Activated B cell treated with CpG ODN at 0.5 μM for 24 hours (primary cell): Measurements from ENCODE around the gene ARHGAP23. TPM values are rescaled to one million over a fixed set of nuclear protein-coding genes. Genes with fewer than 3 reads are reported as not detected.

Source experiments
- ATAC-seq: fragments of 200-7000 bp; cut with Tn5 transposase; one replicate; pipeline ENCODE4 v1.10.0; 2021; ENCODE audit warnings: low read depth, mild to moderate bottlenecking, moderate library complexity
- CTCF ChIA-PET: fragments of 350-600 bp; sonication (Branson Sonifier 250); formaldehyde crosslinking; loops from one replicate; lab custom pipeline; 2021; ENCODE audit warnings: antibody characterized with exemption; lab: Charles Lee
- POLR2A ChIA-PET: fragments of 350-600 bp; sonication (Branson Sonifier 250); formaldehyde crosslinking; loops from one replicate; lab custom pipeline; 2021; ENCODE audit warnings: antibody characterized with exemption; lab: Charles Lee
- DNase-seq: peaks from one replicate; pipeline ENCODE4 v3.0.0; 2022
- H3K27ac Mint-ChIP-seq: one replicate; pipeline ENCODE4 v1.8.0; 2020; ENCODE audit warnings: mixed read lengths
- H3K27me3 Mint-ChIP-seq: one replicate; pipeline ENCODE4 v1.8.0; 2021; ENCODE audit warnings: mixed read lengths
- H3K36me3 Mint-ChIP-seq: one replicate; pipeline ENCODE4 v1.8.0; 2021; ENCODE audit warnings: low read depth, mixed read lengths
- H3K4me1 Mint-ChIP-seq: one replicate; pipeline ENCODE4 v1.8.0; 2021; ENCODE audit warnings: mixed read lengths
- H3K4me3 Mint-ChIP-seq: one replicate; pipeline ENCODE4 v1.8.0; 2020; ENCODE audit warnings: mild to moderate bottlenecking, mixed read lengths
- H3K9me3 Mint-ChIP-seq: one replicate; pipeline ENCODE4 v1.8.0; 2020; ENCODE audit warnings: mixed read lengths
- CTCF ChIP-seq: fragments of 200-600 bp; IDR thresholded peaks from one replicate; pipeline ENCODE4 v1.8.0; 2022; ENCODE audit warnings: antibody characterized with exemption, mild to moderate bottlenecking
- intact Hi-C: fragments of 100-400 bp; cut with micrococcal nuclease; formaldehyde crosslinking; loops from one replicate; pipeline ENCODE4 v1.15.1; 2024
- total RNA-seq: library from RNA; stranded (reverse); gene quantifications from 2 replicates; pipeline ENCODE4 v1.2.3, GENCODE V29; 2022

ARHGAP23 gene
- total RNA-seq, 1 donor from 2014 or later: 1.3 TPM

GRCh38 chr17:38410201-38410600, 18.1 kb upstream of the ARHGAP23 start:
- Mint-ChIP-seq H3K36me3 (no peaks in the 10 kb centered on the region), H3K27ac (no peak overlapping the region), H3K4me3 (no peak overlapping the region), H3K27me3 (peaks cover 7% of the 10 kb centered on the region), H3K9me3 (no peaks in the 10 kb centered on the region), H3K4me1 (peaks cover 6% of the 10 kb centered on the region)
- ATAC-seq (no peak), DNase-seq (no peak)
- intact Hi-C loops: no loop called here
- ChIA-PET POLR2A (no interaction called here), CTCF (interaction anchor here (2.1 to 2.9 kb wide), 2 partner anchors 11 to 61 kb away, joined by 6 read pairs; no protein-coding TSS in a partner anchor)
- TF ChIP-seq CTCF: no peak

DNA sequence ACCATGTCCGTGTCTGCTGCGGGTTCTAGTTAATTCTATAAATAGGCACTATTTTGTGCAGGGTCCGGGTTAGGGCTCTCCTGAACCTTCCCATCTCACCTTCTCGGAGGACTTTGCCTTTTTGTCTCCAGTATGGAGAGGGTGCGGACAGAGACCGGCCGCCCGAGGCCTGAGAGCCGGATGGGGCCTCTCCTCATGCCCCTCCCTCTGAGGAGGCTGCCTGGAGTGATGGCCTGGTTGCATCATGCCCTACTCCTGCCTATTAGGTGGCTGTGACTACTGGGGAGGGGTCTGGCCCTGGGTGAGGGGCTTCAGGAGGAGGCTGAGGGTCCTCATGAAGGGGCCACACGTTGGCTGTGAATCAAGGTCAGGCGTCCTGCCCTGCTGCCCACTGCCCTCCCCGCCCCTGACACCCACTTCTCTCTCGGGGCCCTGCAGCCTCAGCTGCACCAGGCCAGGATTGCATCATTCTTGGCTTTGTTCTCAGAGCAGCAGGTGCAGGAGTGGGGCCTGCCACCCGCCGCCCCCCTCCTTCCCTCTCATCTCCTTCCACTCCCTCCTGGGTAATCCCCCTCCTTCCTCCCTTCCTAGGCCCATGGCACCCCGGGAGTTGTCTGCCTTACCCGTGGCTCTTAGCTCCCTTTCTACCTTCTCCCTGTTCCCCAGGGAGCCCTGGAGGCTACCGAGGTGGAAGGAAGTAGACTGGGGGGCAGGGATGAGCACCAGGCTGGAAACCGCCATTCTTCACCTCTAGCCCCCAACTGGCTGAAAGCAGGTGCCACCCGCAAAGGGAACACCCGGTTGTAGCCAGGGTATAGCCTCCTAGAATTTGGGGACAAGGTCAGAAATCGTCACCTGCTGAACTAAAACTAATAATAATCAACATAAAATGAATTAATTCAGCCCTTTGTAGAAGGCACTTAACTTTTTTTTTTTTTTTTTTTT, 12.7 kb upstream of the ARHGAP23 start:
- CTCF ChIA-PET: interaction anchor here (1.1 to 5.8 kb wide), 7 partner anchors 8 to 90 kb away, joined by 3 to 173 read pairs (median 5); partner anchors contain the start of gene SOCS7
- no peaks in the 10 kb centered on the region for H3K36me3 Mint-ChIP-seq
- TF ChIP-seq CTCF: no peak
- H3K9me3 Mint-ChIP-seq: no peaks in the 10 kb centered on the region
- H3K4me1 Mint-ChIP-seq: peaks cover 17% of the 10 kb centered on the region
- H3K27ac Mint-ChIP-seq: no peak overlapping the region
- peaks cover 27% of the 10 kb centered on the region for H3K27me3 Mint-ChIP-seq
- H3K4me3 Mint-ChIP-seq: no peak overlapping the region
- intact Hi-C loops: no loop called here
- DNase-seq (no peak), ATAC-seq (peak; percentile 26)
- POLR2A ChIA-PET: interaction anchor here (1.4 kb wide), 1 partner anchor 66 kb away, joined by 10 read pairs; no protein-coding TSS in a partner anchor

DNA sequence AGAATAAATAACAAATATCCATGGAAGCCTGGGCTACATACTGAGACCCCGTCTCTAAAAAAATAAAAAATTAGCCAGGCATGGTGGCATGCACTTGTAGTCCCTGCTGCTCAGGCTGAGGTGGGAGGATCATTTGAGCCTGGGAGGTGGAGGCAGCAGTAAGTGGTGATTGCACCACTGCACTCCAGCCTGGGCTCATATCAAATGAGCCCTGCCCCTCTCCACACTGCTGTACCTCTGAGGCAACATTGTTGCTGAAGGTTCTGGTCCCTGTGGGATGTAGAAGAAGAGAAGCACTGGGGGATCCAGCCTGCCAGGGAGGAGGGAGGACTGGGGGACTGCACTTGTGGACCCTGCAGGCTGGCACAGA, 11.4 kb upstream of the ARHGAP23 start:
- no peak for ATAC-seq
- POLR2A ChIA-PET: interaction anchor here (0.6 kb wide), 1 partner anchor 8 kb away, joined by 14 read pairs; no protein-coding TSS in a partner anchor
- DNase-seq: no peak
- Mint-ChIP-seq H3K27me3 (peaks cover 38% of the 10 kb centered on the region), H3K36me3 (no peaks in the 10 kb centered on the region), H3K4me3 (no peak overlapping the region), H3K4me1 (peaks cover 17% of the 10 kb centered on the region), H3K27ac (no peak overlapping the region), H3K9me3 (no peaks in the 10 kb centered on the region)
- intact Hi-C loops: no loop called here
- CTCF ChIA-PET: interaction anchor here (5.8 kb wide), 1 partner anchor 67 kb away, joined by 173 read pairs; the partner anchor contains the start of gene SOCS7
- no peak for TF ChIP-seq CTCF

DNA sequence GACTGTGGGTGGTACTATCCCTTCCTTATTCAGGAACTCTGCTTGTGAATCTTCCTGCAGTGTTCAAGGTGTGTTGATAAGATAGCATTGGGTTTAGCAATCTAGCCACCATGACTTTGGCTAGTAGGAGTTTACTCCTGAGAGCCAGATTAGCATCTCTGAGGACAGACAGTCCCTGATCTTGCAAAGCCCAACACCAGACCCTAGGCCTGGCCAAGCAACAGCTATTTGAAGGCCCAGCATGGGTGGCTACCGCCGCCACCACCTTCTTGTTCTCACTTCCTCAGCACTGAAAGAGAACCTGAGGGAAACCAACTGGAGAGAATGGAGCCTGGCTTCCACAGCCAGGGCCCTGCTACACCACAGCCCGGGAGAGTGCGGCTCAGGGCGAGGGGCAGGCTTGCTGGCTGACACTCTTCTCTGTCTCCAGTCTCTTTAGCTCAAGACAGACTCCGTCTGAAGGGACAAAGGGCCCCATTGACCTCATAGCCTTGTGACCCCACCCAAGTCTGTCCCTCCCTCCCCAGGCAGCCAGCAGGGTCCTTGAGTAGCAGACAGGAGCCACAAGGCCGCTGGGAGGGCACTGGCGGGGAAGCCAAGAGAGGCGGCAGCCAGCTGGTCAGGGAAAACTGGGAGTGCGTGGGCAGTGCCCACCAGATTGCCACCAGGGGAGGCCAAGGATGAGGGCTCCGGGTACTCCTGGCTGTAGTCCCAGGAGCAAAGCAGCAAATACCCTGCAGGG, 10.9 kb upstream of the ARHGAP23 start:
- no peak for TF ChIP-seq CTCF
- H3K36me3 Mint-ChIP-seq: no peaks in the 10 kb centered on the region
- peaks cover 44% of the 10 kb centered on the region for H3K27me3 Mint-ChIP-seq
- no peaks in the 10 kb centered on the region for H3K9me3 Mint-ChIP-seq
- H3K27ac Mint-ChIP-seq: no peak overlapping the region
- no peak for DNase-seq
- H3K4me3 Mint-ChIP-seq: no peak overlapping the region
- POLR2A ChIA-PET: interaction anchor here (0.6 kb wide), 1 partner anchor 9 kb away, joined by 14 read pairs; no protein-coding TSS in a partner anchor
- CTCF ChIA-PET: no interaction called here
- peaks cover 17% of the 10 kb centered on the region for H3K4me1 Mint-ChIP-seq
- ATAC-seq: no peak
- intact Hi-C loops: no loop called here
